Endothelial cell of umbilical vein (primary cell): ENCODE data around the gene CHRNA1. TPM values are rescaled to one million over a fixed set of nuclear protein-coding genes. Genes with fewer than 3 reads are reported as not detected.

Experiments
- BruUV-seq: library from RNA; stranded (reverse); fragments of 400-500 nt; replicated peaks from 2 replicates; lab custom pipeline; 2021; lab: Mats Ljungman, UMichigan
- CTCF ChIA-PET: fragments of 300-600, 350-600 bp; sonication (Branson Sonifier 250); formaldehyde crosslinking; loops from one replicate; lab custom pipeline; 2021; ENCODE audit warnings: antibody characterized with exemption, inconsistent platforms; lab: Charles Lee
- POLR2A ChIA-PET: fragments of 300-600, 350-600 bp; sonication (Branson Sonifier 250); formaldehyde crosslinking; loops from one replicate; lab custom pipeline; 2021; ENCODE audit warnings: antibody characterized with exemption, inconsistent platforms; lab: Charles Lee
- DNase-seq: peaks from one replicate; pipeline ENCODE4 v3.0.0-alpha.2; 2011; ENCODE audit warnings: low read depth, low spot score
- FAIRE-seq: peaks from 2 replicates; lab custom pipeline; 2011; peaks lifted over from hg19 to GRCh38; lab: Jason Lieb, UNC
- H2AFZ ChIP-seq: 2 replicates; pipeline ENCODE4 v1.6.0; 2012; ENCODE audit warnings: low read depth, low read length, control low read depth, inconsistent platforms
- H3K27ac ChIP-seq: 2 replicates; pipeline ENCODE4 v1.5.1; 2011; ENCODE audit warnings: low read depth, mild to moderate bottlenecking, control low read depth, low read length, moderate library complexity; ENCODE audit not compliant: insufficient read depth
- H3K27me3 ChIP-seq, 2 experiments: 2 replicates each; pipeline versions ENCODE4 v1.6.0 to v1.6.1; 2011; ENCODE audit warnings: low read length in 2 of 2, mixed read lengths in 1 of 2; ENCODE audit not compliant: control insufficient read depth in 2 of 2, insufficient read depth in 2 of 2
- H3K36me3 ChIP-seq, 2 experiments: 2 replicates in 1 of 2; 3 replicates in 1 of 2; pipeline ENCODE4 v1.5.1; 2011; ENCODE audit warnings: low read length in 2 of 2, mild to moderate bottlenecking in 1 of 2, moderate library complexity in 1 of 2; ENCODE audit not compliant: control insufficient read depth in 2 of 2, insufficient read depth in 2 of 2; ENCODE audit errors: extremely low read depth in 1 of 2
- H3K4me1 ChIP-seq: 3 replicates; pipeline ENCODE4 v1.5.1; 2011; ENCODE audit warnings: mild to moderate bottlenecking, low read length; ENCODE audit not compliant: control insufficient read depth, insufficient read depth; ENCODE audit errors: extremely low read depth
- H3K4me2 ChIP-seq: 2 replicates; pipeline ENCODE4 v1.6.1; 2011; ENCODE audit warnings: low read length, control low read depth, mixed read lengths; ENCODE audit not compliant: insufficient read depth
- H3K4me3 ChIP-seq, 3 experiments: fragments of 200-600 bp in 1 of 3; sonication (generic), shearing (Covaris generic) in 1 of 3; replicated peaks in 1 of 3; 2 replicates each; pipeline ENCODE4 v1.5.1; 2011 to 2016; ENCODE audit warnings: control low read depth in 3 of 3, low read length in 3 of 3, mild to moderate bottlenecking in 2 of 3, inconsistent platforms in 1 of 3, low read depth in 1 of 3, moderate library complexity in 1 of 3; ENCODE audit not compliant: insufficient read depth in 1 of 3
- H3K79me2 ChIP-seq: 2 replicates; pipeline ENCODE4 v1.6.0; 2012; ENCODE audit warnings: low read length, inconsistent platforms; ENCODE audit not compliant: control insufficient read depth, insufficient read depth
- H3K9ac ChIP-seq: replicated peaks from 2 replicates; pipeline ENCODE3; 2011; ENCODE audit warnings: low read length, control low read depth; ENCODE audit not compliant: insufficient read depth; ENCODE audit errors: extremely low read depth
- H3K9me1 ChIP-seq: replicated peaks from 3 replicates; pipeline ENCODE4 v1.6.0; 2011; ENCODE audit warnings: mild to moderate bottlenecking, low read length; ENCODE audit not compliant: control insufficient read depth, insufficient read depth; ENCODE audit errors: extremely low read depth
- H3K9me3 ChIP-seq: replicated peaks from 2 replicates; pipeline ENCODE4 v1.5.1; 2012; ENCODE audit warnings: low read length, inconsistent platforms; ENCODE audit not compliant: control insufficient read depth, insufficient read depth
- H4K20me1 ChIP-seq: replicated peaks from 2 replicates; pipeline ENCODE3; 2011; ENCODE audit warnings: mild to moderate bottlenecking, low read length; ENCODE audit not compliant: control insufficient read depth, insufficient read depth; ENCODE audit errors: extremely low read depth
- CTCF ChIP-seq, 2 donors: IDR thresholded peaks; 1 replicate in 1 of 2; 2 replicates in 1 of 2; pipeline ENCODE4 v1.5.1; 2011; ENCODE audit warnings: low read length in 2 of 2, mild to moderate bottlenecking in 2 of 2, moderate library complexity in 2 of 2, control low read depth in 1 of 2, inconsistent platforms in 1 of 2, low read depth in 1 of 2; ENCODE audit not compliant: insufficient read depth in 1 of 2; ENCODE audit errors: extremely low read depth in 1 of 2
- EZH2 ChIP-seq: IDR thresholded peaks from 2 replicates; pipeline ENCODE4 v1.6.1; 2012; ENCODE audit warnings: borderline replicate concordance, low read depth, mild to moderate bottlenecking, moderate library complexity, low read length, inconsistent platforms; ENCODE audit not compliant: severe bottlenecking
- FOS ChIP-seq: IDR thresholded peaks from 2 replicates; pipeline ENCODE4 v1.6.1; 2011; ENCODE audit warnings: mild to moderate bottlenecking, low read length, moderate library complexity, borderline replicate concordance; ENCODE audit not compliant: insufficient read depth
- GATA2 ChIP-seq: IDR thresholded peaks from 2 replicates; pipeline ENCODE4 v1.7.0; 2011; ENCODE audit warnings: low read depth, mild to moderate bottlenecking, moderate library complexity, mixed read lengths, low read length; ENCODE audit not compliant: insufficient read length, insufficient read depth
- JUN ChIP-seq: IDR thresholded peaks from 2 replicates; pipeline ENCODE4 v1.6.1; 2011; ENCODE audit warnings: borderline replicate concordance, low read depth; ENCODE audit not compliant: insufficient read length, insufficient read depth
- MAX ChIP-seq: IDR thresholded peaks from 2 replicates; pipeline ENCODE4 v1.6.1; 2011; ENCODE audit not compliant: insufficient read depth, insufficient read length
- MYC ChIP-seq: IDR thresholded peaks from one replicate; pipeline ENCODE4 v1.6.1; 2011; ENCODE audit warnings: mild to moderate bottlenecking, low read depth, low read length
- POLR2A ChIP-seq: IDR thresholded peaks from 2 replicates; pipeline ENCODE4 v1.6.1; 2012; ENCODE audit warnings: low read depth, mild to moderate bottlenecking, control low read depth, low read length
- POLR2AphosphoS5 ChIP-seq: IDR thresholded peaks from 2 replicates; pipeline ENCODE4 v1.6.1; 2012; ENCODE audit warnings: low read depth, mild to moderate bottlenecking, control low read depth, low read length, moderate library complexity; ENCODE audit not compliant: insufficient read depth
- dilution Hi-C: fragments of 300-500 bp; cut with MboI; formaldehyde crosslinking; loops from one replicate; pipeline ENCODE4 v1.15.0; 2019; ENCODE audit warnings: low sequenced_read_pairs; ENCODE audit not compliant: extremely low pct_ligation_motif_present
- intact Hi-C: fragments of 100-400 bp; cut with micrococcal nuclease; formaldehyde crosslinking; loops from one replicate; pipeline ENCODE4 v1.10.0; 2022
- polyA plus RNA-seq, 4 experiments: library from polyadenylated mRNA; depleted of rRNA in 3 of 4; stranded (reverse) in 3 of 4; unstranded in 1 of 4; fragments of >200 nt; gene quantifications; 2 replicates each; pipeline versions ENCODE4 v1.2.1 to v1.2.3, GENCODE V29; 2011 to 2012; ENCODE audit warnings: missing spikeins in 1 of 4
- total RNA-seq: library from RNA; stranded (reverse); gene quantifications from 2 replicates; pipeline ENCODE4 v1.2.3, GENCODE V29; 2021

The CHRNA1 gene
- total and polyA plus RNA-seq, 2 donors (not counting 3 experiments of a cell fraction or from before 2014, with no cell fraction given): 11.3 to 18.2 TPM

- H3K27ac ChIP-seq: no peak overlapping the region
- no peak for FAIRE-seq
- POLR2A ChIA-PET: no interaction called here
- no peaks in the 10 kb centered on the region for H3K27me3 ChIP-seq
- H3K4me1 ChIP-seq: no peaks in the 10 kb centered on the region
- H3K79me2 ChIP-seq: no peaks in the 10 kb centered on the region
- no peak overlapping the region for H2AFZ ChIP-seq
- TF ChIP-seq POLR2AphosphoS5 (no peak), POLR2A (no peak), EZH2 (no peak), JUN (no peak), MYC (no peak), MAX (no peak)
- dilution Hi-C loops (loop anchor here (10.0 kb wide), 1 partner anchor 212 kb away; no protein-coding TSS in a partner anchor), intact Hi-C loops (loop anchor here (10.0 kb wide), 1 partner anchor 322 kb away; no protein-coding TSS in a partner anchor)
- H3K36me3 ChIP-seq: no peaks in the 10 kb centered on the region
- DNase-seq: no peak
- H3K4me3 ChIP-seq: no peak overlapping the region
- no peaks in the 10 kb centered on the region for H3K9me3 ChIP-seq
- no peak overlapping the region for H3K4me2 ChIP-seq
- no peaks in the 10 kb centered on the region for H3K9me1 ChIP-seq
- H4K20me1 ChIP-seq: no peaks in the 10 kb centered on the region
- CTCF ChIA-PET: interaction anchor here (1.0 to 9.2 kb wide), 7 partner anchors 24 to 231 kb away, joined by 3 to 584 read pairs (median 4); partner anchors contain the start of gene CHN1
- BruUV-seq: no TSS peak
- no peak overlapping the region for H3K9ac ChIP-seq
Measured at GRCh38 chr2:174773215-174773614, 8.9 kb upstream of the CHRNA1 start.

- no peaks in the 10 kb centered on the region for H3K9me1 ChIP-seq
- CTCF ChIA-PET: interaction anchor here (0.6 to 9.2 kb wide), 49 partner anchors 9 to 1325 kb away, joined by 3 to 584 read pairs (median 9); partner anchors contain the start of gene CHN1
- no peaks in the 10 kb centered on the region for H3K9me3 ChIP-seq
- no peak overlapping the region for H3K4me3 ChIP-seq
- intact Hi-C loops: loop anchor here (10.0 kb wide), 1 partner anchor 322 kb away; no protein-coding TSS in a partner anchor
- POLR2A ChIA-PET: no interaction called here
- dilution Hi-C loops: loop anchor here (10.0 kb wide), 1 partner anchor 212 kb away; no protein-coding TSS in a partner anchor
- DNase-seq (no peak), FAIRE-seq (no peak)
- no peaks in the 10 kb centered on the region for H4K20me1 ChIP-seq
- H3K4me1 ChIP-seq: no peaks in the 10 kb centered on the region
- H3K4me2 ChIP-seq: no peak overlapping the region
- H3K36me3 ChIP-seq: no peaks in the 10 kb centered on the region
- no peaks in the 10 kb centered on the region for H3K27me3 ChIP-seq
- no peak overlapping the region for H2AFZ ChIP-seq
- no peak for TF ChIP-seq MAX
- TF ChIP-seq GATA2: no peak
- TF ChIP-seq MYC: no peak
- TF ChIP-seq FOS: no peak
- TF ChIP-seq JUN: no peak
- no peak for TF ChIP-seq CTCF (IDR thresholded peaks at IDR 0.05; ENCODE audit: extremely low read depth in 1 of 2, insufficient read depth in 1 of 2, low read depth in 1 of 2, low read length in 2 of 2)
- no peak for TF ChIP-seq POLR2A
- TF ChIP-seq POLR2AphosphoS5: no peak
- TF ChIP-seq EZH2: no peak
- no peak overlapping the region for H3K9ac ChIP-seq
- H3K27ac ChIP-seq: no peak overlapping the region
- no TSS peak for BruUV-seq
- no peaks in the 10 kb centered on the region for H3K79me2 ChIP-seq
Measured at GRCh38 chr2:174772472-174772801, 8.2 kb upstream of the CHRNA1 start.
